ENCODE measurements around the gene APOH.

Gene APOH

DNA sequence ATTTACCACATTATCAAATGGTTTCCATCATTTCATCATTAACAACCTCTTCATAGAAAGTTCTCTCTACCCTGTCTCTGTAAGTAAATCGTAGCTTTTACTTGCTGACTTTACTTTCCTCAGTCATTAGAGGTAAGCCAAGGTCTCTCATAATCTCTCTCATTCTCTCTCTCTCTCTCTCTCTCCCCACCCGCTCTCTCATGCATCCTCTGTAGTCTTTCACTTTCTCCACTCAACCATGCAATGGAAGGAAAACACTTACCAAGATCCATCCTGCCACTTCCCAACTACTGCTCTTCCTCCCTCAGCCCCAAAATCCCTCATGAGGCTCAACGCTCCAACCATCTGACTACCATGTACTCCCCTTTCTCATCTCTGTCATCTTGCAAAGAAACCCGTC, 43.4 kb downstream of the APOH start:
- H3K4me1 Mint-ChIP-seq, result no peaks in the 10 kb centered on the region
- no peak for ATAC-seq
- H3K9me3 Mint-ChIP-seq, result no peaks in the 10 kb centered on the region
- no peak for DNase-seq (ENCODE audit: low spot score in 2 of 2)
- no peaks in the 10 kb centered on the region for H3K36me3 Mint-ChIP-seq
- no peak overlapping the region for H3K27ac Mint-ChIP-seq
- H3K4me3 Mint-ChIP-seq, result no peak overlapping the region

DNA sequence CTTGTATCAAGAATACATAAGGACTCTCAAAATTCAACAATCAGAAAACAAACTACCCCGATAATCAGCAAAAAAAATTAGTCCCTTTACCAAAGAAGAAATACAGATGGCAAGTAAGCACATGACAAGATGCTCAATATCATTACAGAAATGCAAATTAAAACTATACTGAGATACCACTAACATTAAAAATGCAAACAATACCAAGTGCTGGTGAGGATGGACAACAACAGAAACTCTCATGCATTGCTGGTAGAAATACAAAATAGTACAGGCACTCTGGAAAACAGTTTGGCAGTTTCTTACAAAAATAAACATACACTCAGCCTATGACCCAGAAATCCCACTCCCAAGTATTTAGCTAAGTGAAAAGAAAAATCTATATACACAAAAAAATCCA, 44.8 kb downstream of the APOH start:
- Mint-ChIP-seq H3K36me3 (no peaks in the 10 kb centered on the region), H3K4me3 (no peak overlapping the region), H3K27ac (no peak overlapping the region), H3K4me1 (no peaks in the 10 kb centered on the region), H3K9me3 (no peaks in the 10 kb centered on the region)
- no peak for ATAC-seq
- DNase-seq (ENCODE audit: low spot score in 2 of 2), result no peak

DNA sequence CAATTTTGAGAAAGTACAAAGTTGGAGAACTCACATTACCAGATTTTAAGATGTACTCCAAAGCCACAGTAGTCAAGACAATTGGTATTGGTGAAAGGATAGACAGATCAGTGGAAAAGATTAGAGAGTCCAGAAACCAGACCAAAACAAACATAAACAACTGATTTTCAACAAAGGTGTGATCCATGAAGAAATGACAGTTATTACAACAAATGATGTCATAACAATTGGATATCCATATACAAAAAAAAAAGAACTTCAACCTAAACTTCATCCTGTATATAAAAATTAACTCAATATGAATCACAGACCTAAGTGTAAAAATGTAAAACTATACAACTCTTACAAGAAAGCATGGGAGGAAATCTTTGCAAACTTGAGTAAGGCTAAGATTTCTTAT, 45.7 kb downstream of the APOH start:
- H3K4me1 Mint-ChIP-seq, result no peaks in the 10 kb centered on the region
- H3K4me3 Mint-ChIP-seq, result no peak overlapping the region
- no peak for DNase-seq (ENCODE audit: low spot score in 2 of 2)
- ATAC-seq, result no peak
- no peak overlapping the region for H3K27ac Mint-ChIP-seq
- H3K9me3 Mint-ChIP-seq, result no peaks in the 10 kb centered on the region
- no peaks in the 10 kb centered on the region for H3K36me3 Mint-ChIP-seq

DNA sequence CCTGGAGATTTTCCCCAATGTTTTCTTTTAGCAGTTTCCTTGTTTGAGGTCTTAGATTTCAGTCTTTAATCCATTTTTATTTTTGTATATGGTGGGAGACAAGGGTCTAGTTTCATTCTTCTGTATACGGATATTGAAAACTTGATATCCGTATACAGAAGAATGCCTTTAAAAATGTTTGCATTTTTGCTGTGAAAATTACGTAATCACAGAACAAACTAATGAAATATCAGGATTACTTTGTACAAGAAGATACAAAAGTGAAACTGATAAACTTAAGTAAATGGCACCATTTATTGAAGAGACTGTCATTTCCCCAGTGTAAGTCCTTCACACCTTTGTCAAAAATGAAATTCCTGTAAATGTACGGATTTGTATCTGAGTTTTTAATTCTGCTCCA, 50.6 kb downstream of the APOH start:
- Mint-ChIP-seq H3K36me3 (no peaks in the 10 kb centered on the region), H3K9me3 (no peaks in the 10 kb centered on the region), H3K27ac (no peak overlapping the region), H3K4me1 (no peaks in the 10 kb centered on the region), H3K4me3 (no peak overlapping the region)
- ATAC-seq, result no peak
- no peak for DNase-seq (ENCODE audit: low spot score in 2 of 2)

GRCh38 chr17:66177048-66177447, 52.2 kb downstream of the APOH start:
- Mint-ChIP-seq H3K4me3 (no peak overlapping the region), H3K4me1 (no peaks in the 10 kb centered on the region), H3K36me3 (no peaks in the 10 kb centered on the region), H3K27ac (no peak overlapping the region), H3K9me3 (no peaks in the 10 kb centered on the region)
- DNase-seq (ENCODE audit: low spot score in 2 of 2), result no peak
- no peak for ATAC-seq

- Mint-ChIP-seq H3K9me3 (no peaks in the 10 kb centered on the region), H3K27ac (no peak overlapping the region), H3K4me1 (no peaks in the 10 kb centered on the region), H3K4me3 (no peak overlapping the region), H3K36me3 (no peaks in the 10 kb centered on the region)
- ATAC-seq (no peak), DNase-seq (ENCODE audit: low spot score in 2 of 2) (no peak)
Observed at GRCh38 chr17:66175892-66176291, 53.3 kb downstream of the APOH start.

DNA sequence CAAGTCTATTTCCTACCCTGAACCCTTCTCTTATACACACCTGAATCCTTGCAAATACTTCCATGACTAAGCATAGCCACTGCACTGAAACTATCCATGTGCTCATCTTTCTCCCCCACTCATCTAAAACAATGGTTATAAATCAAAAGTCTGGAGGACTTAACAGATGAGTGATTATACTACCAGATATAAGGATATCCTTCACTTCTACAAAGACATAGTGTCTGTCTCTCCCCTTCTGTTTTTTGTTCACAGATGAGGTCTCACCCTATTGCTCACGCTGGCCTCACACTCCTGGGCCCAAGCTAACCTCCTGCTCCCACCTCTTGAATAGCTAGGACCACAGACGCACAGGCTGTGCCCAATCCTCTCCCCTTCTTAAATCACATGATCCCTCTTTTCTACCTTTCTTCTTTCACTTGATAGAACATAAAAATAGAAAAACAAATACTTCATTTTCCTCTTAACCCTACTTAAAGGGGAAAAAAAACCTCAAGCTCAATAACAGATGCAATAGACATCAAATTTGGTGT, 56.5 kb downstream of the APOH start:
- ATAC-seq, result no peak
- Mint-ChIP-seq H3K36me3 (no peaks in the 10 kb centered on the region), H3K27ac (peak overlapping the region; percentile 1), H3K9me3 (no peaks in the 10 kb centered on the region), H3K4me3 (no peak overlapping the region), H3K4me1 (no peaks in the 10 kb centered on the region)
- DNase-seq (ENCODE audit: low spot score in 2 of 2), result no peak

DNA sequence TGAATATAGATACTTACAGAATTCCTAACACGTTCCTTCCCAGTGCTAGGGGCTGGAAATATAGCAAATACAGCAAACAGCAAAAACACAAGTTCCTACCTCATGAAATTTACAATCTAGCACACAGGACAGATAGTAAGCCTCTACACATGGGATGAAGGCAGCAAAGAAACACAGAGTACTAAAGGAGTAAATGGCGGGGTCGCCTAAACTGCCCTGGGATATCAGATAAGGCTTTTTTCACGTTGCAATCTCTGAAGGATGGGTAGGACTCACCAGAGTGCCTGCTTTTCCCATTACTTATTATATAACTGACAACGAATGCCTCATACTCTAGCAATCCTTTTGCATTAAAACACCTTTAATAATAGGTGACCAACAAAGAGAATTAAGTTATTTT, 57.1 kb downstream of the APOH start:
- H3K9me3 Mint-ChIP-seq, result no peaks in the 10 kb centered on the region
- no peak overlapping the region for H3K4me3 Mint-ChIP-seq
- ATAC-seq (no peak), DNase-seq (ENCODE audit: low spot score in 2 of 2) (no peak)
- H3K4me1 Mint-ChIP-seq, result no peaks in the 10 kb centered on the region
- no peaks in the 10 kb centered on the region for H3K36me3 Mint-ChIP-seq
- no peak overlapping the region for H3K27ac Mint-ChIP-seq

DNA sequence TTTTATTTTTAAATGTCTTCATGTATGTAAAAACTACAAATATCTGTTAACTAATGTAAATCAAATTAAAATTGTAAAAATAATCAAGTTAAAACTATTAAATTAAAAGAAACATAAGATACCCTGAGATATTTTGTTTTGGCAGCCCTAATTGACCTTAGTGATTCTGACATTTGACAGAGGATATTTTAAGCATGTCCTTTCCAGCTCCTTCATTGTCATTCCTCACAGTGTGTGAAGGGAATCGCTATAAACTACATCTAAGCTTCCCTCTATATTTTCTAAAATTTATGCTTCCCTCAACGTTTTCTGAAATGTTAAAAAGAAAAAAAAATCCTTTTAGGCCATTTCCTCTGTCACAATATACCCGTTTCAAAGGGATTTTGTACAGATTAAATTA, 57.5 kb downstream of the APOH start:
- DNase-seq (ENCODE audit: low spot score in 2 of 2) (no peak), ATAC-seq (no peak)
- H3K4me1 Mint-ChIP-seq, result no peaks in the 10 kb centered on the region
- no peak overlapping the region for H3K27ac Mint-ChIP-seq
- no peak overlapping the region for H3K4me3 Mint-ChIP-seq
- H3K9me3 Mint-ChIP-seq, result no peaks in the 10 kb centered on the region
- H3K36me3 Mint-ChIP-seq, result no peaks in the 10 kb centered on the region

DNA sequence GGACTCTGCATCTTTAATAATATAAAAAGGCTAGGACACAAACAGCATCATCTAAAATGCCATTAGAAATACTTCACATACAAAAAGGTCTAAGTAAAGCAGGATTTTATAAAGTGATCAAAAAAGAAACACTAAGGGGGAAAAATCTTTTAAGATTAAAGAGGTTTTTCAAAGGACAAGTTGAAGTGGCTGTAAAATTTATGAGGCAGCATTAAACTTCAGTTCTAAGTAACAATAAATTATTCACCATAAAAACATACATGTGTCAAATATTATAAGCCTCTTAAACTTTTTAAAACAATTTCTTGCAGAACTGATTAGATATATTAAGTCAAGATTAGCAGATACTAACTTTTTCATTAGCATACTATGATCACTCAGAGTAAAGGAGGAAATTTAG, 58.0 kb downstream of the APOH start:
- Mint-ChIP-seq H3K9me3 (no peaks in the 10 kb centered on the region), H3K27ac (no peak overlapping the region), H3K4me3 (no peak overlapping the region), H3K36me3 (no peaks in the 10 kb centered on the region), H3K4me1 (no peaks in the 10 kb centered on the region)
- ATAC-seq (no peak), DNase-seq (ENCODE audit: low spot score in 2 of 2) (no peak)

- no peak for DNase-seq (ENCODE audit: low spot score in 2 of 2)
- H3K27ac Mint-ChIP-seq, result no peak overlapping the region
- no peaks in the 10 kb centered on the region for H3K36me3 Mint-ChIP-seq
- H3K9me3 Mint-ChIP-seq, result no peaks in the 10 kb centered on the region
- no peak for ATAC-seq
- no peaks in the 10 kb centered on the region for H3K4me1 Mint-ChIP-seq
- H3K4me3 Mint-ChIP-seq, result no peak overlapping the region
Observed at GRCh38 chr17:66169839-66170238, 59.4 kb downstream of the APOH start.

GRCh38 chr17:66167189-66167815, 61.9 kb downstream of the APOH start:
- H3K4me1 Mint-ChIP-seq, result no peaks in the 10 kb centered on the region
- H3K36me3 Mint-ChIP-seq, result no peaks in the 10 kb centered on the region
- no peak overlapping the region for H3K4me3 Mint-ChIP-seq
- ATAC-seq (no peak), DNase-seq (ENCODE audit: low spot score in 2 of 2) (no peak)
- no peaks in the 10 kb centered on the region for H3K9me3 Mint-ChIP-seq
- no peak overlapping the region for H3K27ac Mint-ChIP-seq

GRCh38 chr17:66165537-66166123, 63.6 kb downstream of the APOH start:
- Mint-ChIP-seq H3K4me3 (no peak overlapping the region), H3K4me1 (no peaks in the 10 kb centered on the region), H3K9me3 (no peaks in the 10 kb centered on the region), H3K27ac (no peak overlapping the region), H3K36me3 (no peaks in the 10 kb centered on the region)
- ATAC-seq (no peak), DNase-seq (ENCODE audit: low spot score in 2 of 2) (no peak)

All from stimulated activated effector memory CD8-positive, alpha-beta T cell treated with anti-CD3 and anti-CD28 coated beads, Interleukin-12 subunit alpha, Interleukin-12 subunit beta, amount 100 ng/mL, for 72 hours (primary cell).